HepG2 (cell line): ENCODE data around the gene ABCG5. TPM values are rescaled to one million over a fixed set of nuclear protein-coding genes. Genes with fewer than 3 reads are reported as not detected.

Source experiments
- ATAC-seq: fragments of 200-7000 bp; cut with Tn5 transposase; 3 replicates; pipeline ENCODE4 v1.9.1; 2020; ENCODE audit warnings: mild to moderate bottlenecking, moderate library complexity
- BruUV-seq: library from RNA; stranded (reverse); fragments of 400-500 nt; replicated peaks from 2 replicates; lab custom pipeline; 2021; lab: Mats Ljungman, UMichigan
- CTCF ChIA-PET: fragments of 300-600 bp; formaldehyde crosslinking; extraction: SDS; loops from one replicate; lab custom pipeline; 2021; ENCODE audit warnings: low total read pairs, inconsistent platforms, low intra/inter-chr PET ratio; lab: Yijun Ruan, JAX
- POLR2A ChIA-PET: fragments of 350-600 bp; sonication (Branson Sonifier 250); formaldehyde crosslinking; loops from one replicate; lab custom pipeline; 2020; ENCODE audit warnings: antibody characterized with exemption, inconsistent platforms; lab: Yijun Ruan, JAX
- DNase-seq: peaks from one replicate; pipeline ENCODE4 v3.0.0-alpha.2; 2015; ENCODE audit warnings: low spot score
- FAIRE-seq: peaks from 3 replicates; lab custom pipeline; 2011; peaks lifted over from hg19 to GRCh38; lab: Jason Lieb, UNC
- H2AFZ ChIP-seq: one replicate; pipeline ENCODE4 v1.6.1; 2011; ENCODE audit warnings: low read length, inconsistent platforms
- H3K27ac ChIP-seq: fragments of 300-600 bp; 3 replicates; pipeline ENCODE4 v1.8.0; 2011; ENCODE audit warnings: mixed run types, mild to moderate bottlenecking, mixed read lengths, low read length, inconsistent platforms; ENCODE audit not compliant: insufficient read depth; ENCODE audit errors: extremely low read length
- H3K27me3 ChIP-seq, 2 experiments: fragments of 200-600 bp in 1 of 2; 2 replicates in 1 of 2; 3 replicates in 1 of 2; pipeline versions ENCODE4 v1.6.0 to v1.8.0; 2011; ENCODE audit warnings: low read length in 2 of 2, mild to moderate bottlenecking in 2 of 2, moderate library complexity in 2 of 2, inconsistent platforms in 1 of 2; ENCODE audit not compliant: insufficient read depth in 2 of 2, control insufficient read depth in 1 of 2
- H3K36me3 ChIP-seq, 2 experiments: fragments of 200-600 bp in 1 of 2; replicated peaks in 1 of 2; 2 replicates in 1 of 2; 3 replicates in 1 of 2; pipeline versions ENCODE4 v1.5.1 to v1.8.0; 2011; ENCODE audit warnings: low read length in 2 of 2, inconsistent platforms in 1 of 2; ENCODE audit not compliant: insufficient read depth in 2 of 2, control insufficient read depth in 1 of 2
- H3K4me1 ChIP-seq: 2 replicates; pipeline ENCODE4 v1.5.1; 2012; ENCODE audit warnings: low read length, inconsistent platforms; ENCODE audit not compliant: insufficient read depth
- H3K4me2 ChIP-seq: 2 replicates; pipeline ENCODE4 v1.6.0; 2011; ENCODE audit warnings: low read depth, low read length, inconsistent platforms
- H3K4me3 ChIP-seq, 3 experiments: fragments of 200-600 bp in 1 of 3; sonication (generic), shearing (Covaris generic) in 1 of 3; replicated peaks in 1 of 3; 2 replicates each; pipeline ENCODE4 v1.5.1; 2011 to 2016; ENCODE audit warnings: low read length in 3 of 3, inconsistent platforms in 2 of 3, low read depth in 2 of 3, mild to moderate bottlenecking in 2 of 3, control low read depth in 1 of 3, mixed read lengths in 1 of 3; ENCODE audit not compliant: insufficient read depth in 1 of 3
- H3K79me2 ChIP-seq: one replicate; pipeline ENCODE4 v1.6.1; 2011; ENCODE audit warnings: low read length, inconsistent platforms; ENCODE audit not compliant: insufficient read depth
- H3K9ac ChIP-seq: 2 replicates; pipeline ENCODE4 v1.6.0; 2011; ENCODE audit warnings: mild to moderate bottlenecking, low read depth, low read length, inconsistent platforms; ENCODE audit not compliant: insufficient read depth
- H3K9me3 ChIP-seq: 2 replicates; pipeline ENCODE4 v1.5.1; 2012; ENCODE audit warnings: mild to moderate bottlenecking, low read length
- H4K20me1 ChIP-seq: 2 replicates; pipeline ENCODE4 v1.6.0; 2011; ENCODE audit warnings: inconsistent platforms, mild to moderate bottlenecking, low read length, moderate library complexity; ENCODE audit not compliant: insufficient read depth
- ADNP ChIP-seq: sonication (generic); formaldehyde crosslinking; IDR thresholded peaks from 2 replicates; pipeline ENCODE4 v1.4.0; 2020; ENCODE audit warnings: missing genetic modification reagents
- ATF2 ChIP-seq: sonication (generic); formaldehyde crosslinking; IDR thresholded peaks from 2 replicates; pipeline ENCODE4 v1.4.0; 2020; ENCODE audit warnings: missing genetic modification reagents
- CENPBD1 ChIP-seq: sonication (generic); formaldehyde crosslinking; IDR thresholded peaks from 2 replicates; pipeline ENCODE4 v1.8.0; 2022; ENCODE audit warnings: missing genetic modification reagents, low read depth, mild to moderate bottlenecking, borderline replicate concordance
- CTCF ChIP-seq: sonication (generic); formaldehyde crosslinking; IDR thresholded peaks from 2 replicates; pipeline ENCODE4 v1.5.0; 2020; ENCODE audit warnings: mild to moderate bottlenecking, missing genetic modification reagents, moderate library complexity
- GABPB1 ChIP-seq: IDR thresholded peaks from 2 replicates; pipeline ENCODE4 v1.6.1; 2016; ENCODE audit warnings: mild to moderate bottlenecking, missing genetic modification reagents, moderate library complexity, missing compliant biosample characterization
- NFIC ChIP-seq: IDR thresholded peaks from 2 replicates; pipeline ENCODE4 v1.6.1; 2012; ENCODE audit warnings: mild to moderate bottlenecking, low read length, inconsistent platforms
- NKX3-1 ChIP-seq: sonication (generic); formaldehyde crosslinking; IDR thresholded peaks from 2 replicates; pipeline ENCODE4 v1.5.0; 2020; ENCODE audit warnings: missing genetic modification reagents
- RBFOX2 ChIP-seq: fragments of 200-400 bp; formaldehyde crosslinking; IDR thresholded peaks from 2 replicates; pipeline ENCODE4 v1.6.1; 2017; ENCODE audit warnings: low read depth, mild to moderate bottlenecking, low read length
- ZFP82 ChIP-seq: sonication (generic); formaldehyde crosslinking; IDR thresholded peaks from 2 replicates; pipeline ENCODE4 v1.5.1; 2020; ENCODE audit warnings: mild to moderate bottlenecking, missing genetic modification reagents, borderline replicate concordance
- ZNF224 ChIP-seq: sonication (generic); formaldehyde crosslinking; IDR thresholded peaks from 2 replicates; pipeline ENCODE4 v1.5.0; 2020; ENCODE audit warnings: mild to moderate bottlenecking, missing genetic modification reagents
- ZNF225 ChIP-seq: sonication (generic); formaldehyde crosslinking; IDR thresholded peaks from 2 replicates; pipeline ENCODE4 v1.4.0; 2020; ENCODE audit warnings: mild to moderate bottlenecking, missing genetic modification reagents
- ZNF768 ChIP-seq: sonication (generic); formaldehyde crosslinking; IDR thresholded peaks from 2 replicates; pipeline ENCODE4 v1.4.0; 2020; ENCODE audit warnings: missing genetic modification reagents
- ZNF777 ChIP-seq: sonication (generic); formaldehyde crosslinking; IDR thresholded peaks from 2 replicates; pipeline ENCODE4 v1.4.0; 2020; ENCODE audit warnings: missing genetic modification reagents
- WGBS: methylation state at CpG from one replicate; pipeline ENCODE4 v1.1.6; 2017; ENCODE audit warnings: low lambda C conversion rate; 5-methylcytosine and 5-hydroxymethylcytosine counted together
- in situ Hi-C: cut with HindIII; loops from 2 replicates; pipeline ENCODE4 v1.10.0; 2017; ENCODE audit warnings: low pct_unique_long_range_greater_than_20kb; ENCODE audit not compliant: extremely low pct_ligation_motif_present
- intact Hi-C: fragments of 100-400 bp; cut with micrococcal nuclease; formaldehyde crosslinking; loops from one replicate; pipeline ENCODE4 v1.10.0; 2022; ENCODE audit not compliant: unreplicated experiment
- polyA plus RNA-seq, 8 experiments: library from polyadenylated mRNA; depleted of rRNA in 3 of 8; stranded (reverse) in 7 of 8; unstranded in 1 of 8; fragments of >200 nt; fragmentation: Illumina TruSeq in 4 of 8; extraction: Trizol in 4 of 8; gene quantifications; 2 replicates each; pipeline versions ENCODE4 v1.2.1 to v1.2.3, GENCODE V29; 2011 to 2016; ENCODE audit warnings: low read depth in 4 of 8, missing spikeins in 1 of 8, mixed read lengths in 1 of 8; ENCODE audit not compliant: insufficient read depth in 1 of 8
- total RNA-seq, 5 experiments: library from RNA; depleted of rRNA; stranded (reverse); fragments of >200 nt; fragmentation: Illumina TruSeq; extraction: Trizol; gene quantifications; 2 replicates each; pipeline ENCODE4 v1.2.3, GENCODE V29; 2016; ENCODE audit warnings: low read depth in 1 of 5
- TF ChIP-seq, protein P1 (sequence below): sonication (generic); formaldehyde crosslinking; IDR thresholded peaks from 2 replicates; pipeline ENCODE4 v1.5.1; 2020; ENCODE audit warnings: mild to moderate bottlenecking, missing genetic modification reagents, moderate library complexity

ABCG5 gene
- total and polyA plus RNA-seq, 2 of the 13 experiments (the other 11 are each of a cell fraction or from before 2014, with no cell fraction given): 15.1 to 39.0 TPM

GRCh38 chr2:43874776-43875451, 36.3 kb upstream of the ABCG5 start:
- no TSS peak for BruUV-seq
- Histone ChIP-seq H3K9ac (no peak overlapping the region), H3K4me1 (no peaks in the 10 kb centered on the region), H3K4me3 (no peak overlapping the region), H3K27me3 (no peaks in the 10 kb centered on the region), H3K27ac (no peak overlapping the region), H2AFZ (no peak overlapping the region), H3K9me3 (no peaks in the 10 kb centered on the region), H3K4me2 (no peak overlapping the region), H3K36me3 (peaks cover 0 to 6% of the 10 kb centered on the region in 2 experiments; a peak in 2 of 5 replicates), H4K20me1 (no peaks in the 10 kb centered on the region), H3K79me2 (no peaks in the 10 kb centered on the region)
- in situ Hi-C loops: no loop called here
- DNase-seq (no peak), FAIRE-seq (no peak), ATAC-seq (peak; percentile 18)
- ChIA-PET POLR2A (no interaction called here), CTCF (no interaction called here)
- TF ChIP-seq ZNF768 (CRISPR knock-in tag) (peak; percentile 85), ZFP82 (no peak)
- WGBS: 93% methylated on average over 10 of the region's 11 CpGs
- intact Hi-C loops: loop anchor here (5.0 kb wide), 1 partner anchor 62 kb away; no protein-coding TSS in a partner anchor

DNA sequence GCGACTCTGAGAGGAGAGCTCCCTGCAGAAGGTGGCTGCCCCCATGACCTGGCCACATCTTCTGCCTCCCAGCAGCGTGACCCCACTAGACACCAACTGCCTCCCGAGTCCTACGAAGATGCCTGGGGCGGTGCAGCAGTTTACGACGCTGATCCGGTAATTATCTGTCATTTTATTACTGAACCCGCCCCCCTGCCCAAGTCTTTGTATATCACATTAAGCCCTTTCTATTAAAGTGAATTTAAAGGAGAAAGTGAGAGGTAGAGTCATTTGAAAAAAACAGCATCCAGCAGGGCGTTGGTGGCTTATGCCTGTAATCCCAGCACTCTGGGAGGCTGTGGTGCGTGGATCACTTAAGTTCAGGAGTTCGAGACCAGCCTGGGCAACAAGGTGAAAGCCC, 33.5 kb upstream of the ABCG5 start:
- Histone ChIP-seq H3K27ac (no peak overlapping the region), H3K36me3 (peaks cover 0 to 6% of the 10 kb centered on the region in 2 experiments; a peak in 1 of 5 replicates), H3K79me2 (no peaks in the 10 kb centered on the region), H4K20me1 (no peaks in the 10 kb centered on the region), H3K4me1 (no peaks in the 10 kb centered on the region), H3K9me3 (no peaks in the 10 kb centered on the region), H3K4me2 (no peak overlapping the region), H3K27me3 (no peaks in the 10 kb centered on the region), H3K9ac (no peak overlapping the region), H2AFZ (no peak overlapping the region), H3K4me3 (no peak overlapping the region)
- intact Hi-C loops (no loop called here), in situ Hi-C loops (no loop called here)
- CTCF ChIA-PET: no interaction called here
- no TSS peak for BruUV-seq
- WGBS: 95% methylated on average over 12 of the region's 12 CpGs
- POLR2A ChIA-PET: no interaction called here
- FAIRE-seq (no peak), DNase-seq (no peak), ATAC-seq (no peak)
- TF ChIP-seq ADNP (no peak), ZNF777 (CRISPR knock-in tag) (no peak), GABPB1 (CRISPR knock-in tag) (no peak), ATF2 (no peak), NFIC (no peak), CENPBD1 (CRISPR knock-in tag) (no peak), ZNF225 (CRISPR knock-in tag) (no peak), ZNF224 (CRISPR knock-in tag) (no peak), NKX3-1 (CRISPR knock-in tag) (no peak), RBFOX2 (no peak), CTCF (CRISPR knock-in tag) (no peak)
- TF ChIP-seq, protein P1, sequence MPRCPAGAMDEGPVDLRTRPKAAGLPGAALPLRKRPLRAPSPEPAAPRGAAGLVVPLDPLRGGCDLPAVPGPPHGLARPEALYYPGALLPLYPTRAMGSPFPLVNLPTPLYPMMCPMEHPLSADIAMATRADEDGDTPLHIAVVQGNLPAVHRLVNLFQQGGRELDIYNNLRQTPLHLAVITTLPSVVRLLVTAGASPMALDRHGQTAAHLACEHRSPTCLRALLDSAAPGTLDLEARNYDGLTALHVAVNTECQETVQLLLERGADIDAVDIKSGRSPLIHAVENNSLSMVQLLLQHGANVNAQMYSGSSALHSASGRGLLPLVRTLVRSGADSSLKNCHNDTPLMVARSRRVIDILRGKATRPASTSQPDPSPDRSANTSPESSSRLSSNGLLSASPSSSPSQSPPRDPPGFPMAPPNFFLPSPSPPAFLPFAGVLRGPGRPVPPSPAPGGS: no peak
